Heart left ventricle (tissue), 13 donors: ENCODE data around the gene TBC1D22B.

Experiments
- POLR2A ChIP-seq, 2 donors: fragments of 450-650 bp; IDR thresholded peaks; one replicate each; pipeline ENCODE4 v1.6.1; 2017; ENCODE audit warnings: antibody characterized with exemption in 2 of 2, mild to moderate bottlenecking in 2 of 2, moderate library complexity in 2 of 2
- TF ChIP-seq, protein P1 (sequence below), 12 donors: fragments of 200-600 bp; sonication (generic) in 4 of 12; IDR thresholded peaks; one replicate each; pipeline versions ENCODE4 v1.5.0 to v1.8.0; 2018 to 2022; ENCODE audit warnings: antibody characterized with exemption in 12 of 12, mild to moderate bottlenecking in 5 of 12
- donor health status: ischemic (EF 13 %, LVEDD 7.1; RV severe dilation, severe dysfunction).
- donor health status: DM: no; HTN: yes; CAD: no.
- donor health status: DM: no; HTN: no; CAD: no.
- donor health status: ischemic (EF 25% LVEDD 6.9; RV normal size, moderate dysfunction).
- donor health status: ischemic (EF 25% LVEDD 5.7; RV mildly dilated, moderate dysfunction).
- donor health status: ischemic (EF 35%, LVEDD 5.7; RV mildly dilated, moderate dysfunction).
- donor health status: nonischemic (EF 11% LVEDD 7.7; RV severe dilation, severe dysfunction).
- donor health status: DM: yes; HTN: yes; CAD: no.
- donor health status: PGD.
- donor health status: ischemic (EF 29% LVEDD 5.4; RV normal size, mild dysfunction).
- donor health status: nonischemic (EF 23%, LVEDD 6.1; RV moderate dilation, normal function).

DNA sequence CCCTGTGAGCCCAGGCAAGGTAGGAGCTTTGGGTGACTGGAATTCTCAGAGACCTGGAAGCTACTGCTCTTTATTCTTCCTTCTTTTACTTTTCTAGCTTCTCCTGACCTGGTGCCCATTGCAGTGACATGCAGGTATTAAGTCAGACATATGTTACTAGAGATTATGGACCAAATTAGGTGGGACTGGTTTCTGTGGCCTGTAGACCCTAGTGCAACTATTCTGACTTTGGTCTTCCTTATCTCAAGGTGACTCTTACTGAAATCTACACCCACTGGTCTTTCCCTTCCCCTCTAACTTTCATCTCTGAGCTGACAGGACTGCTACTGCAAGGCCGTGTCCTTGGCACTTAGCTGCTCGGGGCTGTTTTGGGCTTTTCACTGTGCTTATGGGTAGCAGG lies 24.8 kb downstream of the TBC1D22B start:
- no peak for TF ChIP-seq POLR2A (IDR thresholded peaks at IDR 0.05)
- TF ChIP-seq, protein P1, sequence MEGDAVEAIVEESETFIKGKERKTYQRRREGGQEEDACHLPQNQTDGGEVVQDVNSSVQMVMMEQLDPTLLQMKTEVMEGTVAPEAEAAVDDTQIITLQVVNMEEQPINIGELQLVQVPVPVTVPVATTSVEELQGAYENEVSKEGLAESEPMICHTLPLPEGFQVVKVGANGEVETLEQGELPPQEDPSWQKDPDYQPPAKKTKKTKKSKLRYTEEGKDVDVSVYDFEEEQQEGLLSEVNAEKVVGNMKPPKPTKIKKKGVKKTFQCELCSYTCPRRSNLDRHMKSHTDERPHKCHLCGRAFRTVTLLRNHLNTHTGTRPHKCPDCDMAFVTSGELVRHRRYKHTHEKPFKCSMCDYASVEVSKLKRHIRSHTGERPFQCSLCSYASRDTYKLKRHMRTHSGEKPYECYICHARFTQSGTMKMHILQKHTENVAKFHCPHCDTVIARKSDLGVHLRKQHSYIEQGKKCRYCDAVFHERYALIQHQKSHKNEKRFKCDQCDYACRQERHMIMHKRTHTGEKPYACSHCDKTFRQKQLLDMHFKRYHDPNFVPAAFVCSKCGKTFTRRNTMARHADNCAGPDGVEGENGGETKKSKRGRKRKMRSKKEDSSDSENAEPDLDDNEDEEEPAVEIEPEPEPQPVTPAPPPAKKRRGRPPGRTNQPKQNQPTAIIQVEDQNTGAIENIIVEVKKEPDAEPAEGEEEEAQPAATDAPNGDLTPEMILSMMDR (IDR thresholded peaks at IDR 0.05): no peak
